ENCODE measurements around the gene TAF6. TPM values are rescaled to one million over a fixed set of nuclear protein-coding genes. Genes with fewer than 3 reads are reported as not detected.

Gene TAF6
- total and polyA plus RNA-seq, 2 of the 4 experiments (the other 2 are of a cell fraction), result 11.3 to 55.3 TPM

GRCh38 chr7:100063376-100063775 is 55.8 kb downstream of the TAF6 start:
- POLR2A ChIA-PET (ENCODE audit: unreplicated experiment), result interaction anchor here (0.7 kb wide), 1 partner anchor 659 kb away, joined by 3 read pairs; no protein-coding TSS in a partner anchor
- Histone ChIP-seq H2BK5ac (ENCODE audit: low read depth, low read length, poor library complexity, severe bottlenecking) (no peak overlapping the region), H3K9me1 (ENCODE audit: insufficient read depth, low read length) (0 out of 2 replicates have a peak, but pooled peaks cover 3% of the 10 kb centered on the region), H4K91ac (ENCODE audit: insufficient read depth, low read depth, low read length) (no peak overlapping the region), H3K4me3 (ENCODE audit: insufficient read depth, low read depth, low read length) (no peak overlapping the region), H3K36me3 (ENCODE audit: control insufficient read depth, insufficient read depth, low read length) (peaks cover 39% of the 10 kb centered on the region), H4K8ac (ENCODE audit: low read depth in 2 of 2, low read length in 2 of 2) (no peak overlapping the region), H4K5ac (ENCODE audit: low read depth, low read length) (no peak overlapping the region), H3K18ac (ENCODE audit: low read depth, low read length) (no peak overlapping the region), H3K9ac (ENCODE audit: low read depth, low read length) (no peak overlapping the region), H2BK120ac (ENCODE audit: low read depth, low read length) (no peak overlapping the region), H2BK15ac (ENCODE audit: low read depth, low read length) (no peak overlapping the region), H3K9me3 (ENCODE audit: control insufficient read depth, insufficient read depth, low read length) (peaks cover 4% of the 10 kb centered on the region), H3K14ac (replicated peaks; ENCODE audit: low read depth, low read length) (no peak overlapping the region), H3K27me3 (ENCODE audit: control insufficient read depth, insufficient read depth, low read length) (no peaks in the 10 kb centered on the region), H3K27ac (ENCODE audit: insufficient read depth, low read length) (no peak overlapping the region), H3K4me2 (ENCODE audit: low read depth, low read length) (no peak overlapping the region), H2BK20ac (ENCODE audit: low read depth, low read length) (no peak overlapping the region), H2AK9ac (replicated peaks; ENCODE audit: low read depth, low read length, poor library complexity) (no peak overlapping the region), H3K56ac (ENCODE audit: extremely low read depth, insufficient read depth, low read length) (no peak overlapping the region), H2AFZ (replicated peaks; ENCODE audit: low read length, poor library complexity) (no peak overlapping the region), H3K23ac (ENCODE audit: low read depth, low read length) (no peak overlapping the region), H4K20me1 (ENCODE audit: insufficient read depth, low read length) (no peaks in the 10 kb centered on the region), H3K4me1 (ENCODE audit: control insufficient read depth, insufficient read depth, low read length) (peaks cover 2% of the 10 kb centered on the region; the same call in 1 of the 2 replicates), H2AK5ac (ENCODE audit: low read depth, low read length) (no peak overlapping the region), H3K4ac (ENCODE audit: low read depth, low read length) (no peak overlapping the region), H3K79me1 (ENCODE audit: low read depth in 1 of 2, low read length in 2 of 2) (peaks cover 4 to 5% of the 10 kb centered on the region in 2 experiments; a peak in 2 of 4 replicates)
- CTCF ChIA-PET, result interaction anchor here (1.8 kb wide), 1 partner anchor 11 kb away, joined by 5 read pairs; no protein-coding TSS in a partner anchor
- intact Hi-C loops (cut with micrococcal nuclease), result no loop called here
- ATAC-seq (ENCODE audit: low read depth) (no peak), DNase-seq (no peak)
- no TSS peak for BruUV-seq (replicated peaks)
- dilution Hi-C loops (cut with HindIII; ENCODE audit: low sequenced_read_pairs, unreplicated experiment), result no loop called here
- TF ChIP-seq, protein P1, sequence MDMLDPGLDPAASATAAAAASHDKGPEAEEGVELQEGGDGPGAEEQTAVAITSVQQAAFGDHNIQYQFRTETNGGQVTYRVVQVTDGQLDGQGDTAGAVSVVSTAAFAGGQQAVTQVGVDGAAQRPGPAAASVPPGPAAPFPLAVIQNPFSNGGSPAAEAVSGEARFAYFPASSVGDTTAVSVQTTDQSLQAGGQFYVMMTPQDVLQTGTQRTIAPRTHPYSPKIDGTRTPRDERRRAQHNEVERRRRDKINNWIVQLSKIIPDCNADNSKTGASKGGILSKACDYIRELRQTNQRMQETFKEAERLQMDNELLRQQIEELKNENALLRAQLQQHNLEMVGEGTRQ (IDR thresholded peaks at IDR 0.05; ENCODE audit: low read depth, low read length), result no peak
- TF ChIP-seq MXI1 (IDR thresholded peaks at IDR 0.05; ENCODE audit: borderline replicate concordance, low read depth, low read length) (no peak), NFE2L2 (IDR thresholded peaks at IDR 0.05; ENCODE audit: low read depth, low read length) (no peak), POLR2A (IDR thresholded peaks at IDR 0.05; ENCODE audit: low read depth, low read length) (no peak), CTCF (conservative IDR thresholded peaks at IDR 0.05; ENCODE audit: low read depth, low read length) (no peak), MAFK (IDR thresholded peaks at IDR 0.05; ENCODE audit: low read depth, low read length) (no peak), RFX5 (IDR thresholded peaks at IDR 0.05; ENCODE audit: low read depth, low read length) (no peak), MAZ (IDR thresholded peaks at IDR 0.05; ENCODE audit: borderline replicate concordance, low read depth, low read length) (no peak), CEBPB (IDR thresholded peaks at IDR 0.05; ENCODE audit: low read depth, low read length) (no peak), BHLHE40 (IDR thresholded peaks at IDR 0.05; ENCODE audit: low read depth, low read length) (no peak), CHD1 (IDR thresholded peaks at IDR 0.05; ENCODE audit: low read depth, low read length) (no peak), RCOR1 (IDR thresholded peaks at IDR 0.05; ENCODE audit: insufficient replicate concordance, low read length) (no peak), FOS (IDR thresholded peaks at IDR 0.05; ENCODE audit: low read depth, low read length) (no peak), SMC3 (IDR thresholded peaks at IDR 0.05; ENCODE audit: low read depth, low read length) (no peak), RAD21 (IDR thresholded peaks at IDR 0.05; ENCODE audit: low read length) (no peak), ELK1 (IDR thresholded peaks at IDR 0.05; ENCODE audit: borderline replicate concordance, low read depth, low read length) (no peak)
- in situ Hi-C loops (cut with MboI; ENCODE audit: low sequenced_read_pairs), result no loop called here
- no CpG with 5 or more reads among the region's 4 CpGs for WGBS, 2 experiments (ENCODE audit: extremely low coverage in 2 of 2, insufficient read length in 1 of 2)
